Neural cell (in vitro differentiated cells): Measurements from ENCODE around the gene CADM1.

Source experiments
- CTCF ChIP-seq: fragments of 450-650 bp; IDR thresholded peaks from 2 replicates; pipeline ENCODE4 v1.5.1; 2014; ENCODE audit warnings: antibody characterized with exemption, mild to moderate bottlenecking, moderate library complexity; ENCODE audit not compliant: poor library complexity, severe bottlenecking
- EP300 ChIP-seq: fragments of 450-650 bp; conservative IDR thresholded peaks from 2 replicates; pipeline ENCODE4 v1.6.1; 2014; ENCODE audit warnings: antibody characterized with exemption, mild to moderate bottlenecking, moderate library complexity; ENCODE audit not compliant: poor library complexity, severe bottlenecking
- EZH2 ChIP-seq: fragments of 200-600, 300-800 bp; shearing (Covaris generic), sonication (generic); IDR thresholded peaks from 2 replicates; pipeline ENCODE4 v1.6.1; 2014; ENCODE audit warnings: antibody characterized with exemption, low read length, borderline replicate concordance, mild to moderate bottlenecking; ENCODE audit not compliant: insufficient read depth, poor library complexity, severe bottlenecking
- MXI1 ChIP-seq: fragments of 450-650 bp; conservative IDR thresholded peaks from 2 replicates; pipeline ENCODE4 v1.6.1; 2014; ENCODE audit warnings: antibody characterized with exemption, mild to moderate bottlenecking; ENCODE audit not compliant: poor library complexity, severe bottlenecking
- POLR2AphosphoS5 ChIP-seq: IDR thresholded peaks from 2 replicates; pipeline ENCODE4 v1.6.1; 2012
- RAD21 ChIP-seq: fragments of 450-650 bp; conservative IDR thresholded peaks from 2 replicates; pipeline ENCODE4 v1.6.1; 2014; ENCODE audit warnings: antibody characterized with exemption, mild to moderate bottlenecking, moderate library complexity
- REST ChIP-seq: IDR thresholded peaks from 2 replicates; pipeline ENCODE4 v1.6.1; 2012; ENCODE audit warnings: borderline replicate concordance
- SMC3 ChIP-seq: fragments of 450-650 bp; conservative IDR thresholded peaks from 2 replicates; pipeline ENCODE4 v1.6.1; 2014; ENCODE audit warnings: antibody characterized with exemption, mild to moderate bottlenecking, moderate library complexity; ENCODE audit not compliant: poor library complexity

- TF ChIP-seq POLR2AphosphoS5 (no peak), RAD21 (no peak), CTCF (no peak), EP300 (no peak), SMC3 (no peak), MXI1 (no peak), EZH2 (no peak), REST (no peak)
These were observed 95.0 kb downstream of the CADM1 start for GRCh38 chr11:115409116-115409670.
